Esophagus muscularis mucosa (tissue), 3 donors: ENCODE measurements around the gene PBOV1.

Source experiments
- POLR2A ChIP-seq: fragments of 450-650 bp; IDR thresholded peaks from one replicate; pipeline ENCODE4 v1.6.1; 2017; ENCODE audit warnings: antibody characterized with exemption, moderate library complexity, mild to moderate bottlenecking, low read depth
- POLR2AphosphoS5 ChIP-seq, 2 donors: sonication (generic); formaldehyde crosslinking; IDR thresholded peaks; one replicate each; pipeline ENCODE4 v1.6.1; 2017; ENCODE audit warnings: antibody characterized with exemption in 2 of 2
- TF ChIP-seq, protein P1 (sequence below), 3 experiments: fragments of 200-600 bp in 2 of 3; fragments of 450-650 bp in 1 of 3; sonication (generic) in 2 of 3; IDR thresholded peaks; one replicate each; pipeline ENCODE4 v1.5.1; 2017 to 2019; ENCODE audit warnings: antibody characterized with exemption in 3 of 3, mild to moderate bottlenecking in 2 of 3, moderate library complexity in 1 of 3

DNA sequence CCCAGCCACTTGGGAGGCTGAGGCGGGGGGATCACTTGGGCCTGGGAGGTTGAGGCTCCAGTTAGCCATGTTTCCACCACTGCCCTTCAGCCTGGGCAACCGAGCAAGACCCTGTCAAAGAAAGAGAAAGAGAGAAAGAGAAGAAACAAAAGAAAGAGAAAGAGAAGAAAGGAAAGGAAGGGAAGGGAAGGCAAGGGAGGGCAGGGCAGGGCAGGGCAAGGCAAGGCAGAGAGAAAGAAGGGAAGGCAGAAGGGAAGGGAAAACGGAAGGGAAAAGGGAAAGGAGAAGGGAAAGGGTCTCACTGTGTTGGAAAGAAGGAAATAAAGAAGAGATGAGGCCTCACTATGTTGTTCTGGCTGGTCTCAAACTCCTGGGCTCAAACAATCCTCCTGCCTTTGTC lies 47.8 kb upstream of the PBOV1 start:
- TF ChIP-seq, protein P1, sequence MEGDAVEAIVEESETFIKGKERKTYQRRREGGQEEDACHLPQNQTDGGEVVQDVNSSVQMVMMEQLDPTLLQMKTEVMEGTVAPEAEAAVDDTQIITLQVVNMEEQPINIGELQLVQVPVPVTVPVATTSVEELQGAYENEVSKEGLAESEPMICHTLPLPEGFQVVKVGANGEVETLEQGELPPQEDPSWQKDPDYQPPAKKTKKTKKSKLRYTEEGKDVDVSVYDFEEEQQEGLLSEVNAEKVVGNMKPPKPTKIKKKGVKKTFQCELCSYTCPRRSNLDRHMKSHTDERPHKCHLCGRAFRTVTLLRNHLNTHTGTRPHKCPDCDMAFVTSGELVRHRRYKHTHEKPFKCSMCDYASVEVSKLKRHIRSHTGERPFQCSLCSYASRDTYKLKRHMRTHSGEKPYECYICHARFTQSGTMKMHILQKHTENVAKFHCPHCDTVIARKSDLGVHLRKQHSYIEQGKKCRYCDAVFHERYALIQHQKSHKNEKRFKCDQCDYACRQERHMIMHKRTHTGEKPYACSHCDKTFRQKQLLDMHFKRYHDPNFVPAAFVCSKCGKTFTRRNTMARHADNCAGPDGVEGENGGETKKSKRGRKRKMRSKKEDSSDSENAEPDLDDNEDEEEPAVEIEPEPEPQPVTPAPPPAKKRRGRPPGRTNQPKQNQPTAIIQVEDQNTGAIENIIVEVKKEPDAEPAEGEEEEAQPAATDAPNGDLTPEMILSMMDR (IDR thresholded peaks at IDR 0.05) = no peak
- TF ChIP-seq POLR2A = no peak
- TF ChIP-seq POLR2AphosphoS5 (IDR thresholded peaks at IDR 0.05) = no peak
